NCI-H1930 (cell line): ENCODE measurements around the gene HACD1.

Source experiments
- DNase-seq, 2 experiments: peaks; one replicate each; lab custom pipeline; 2025; lab: John Stamatoyannopoulos, UW

HACD1 gene

GRCh38 chr10:17578603-17579002 lies 38.6 kb downstream of the HACD1 start:
- DNase-seq: no peak

- DNase-seq: no peak
Observed at GRCh38 chr10:17576768-17577167, 40.4 kb downstream of the HACD1 start.

- DNase-seq: no peak
Observed at GRCh38 chr10:17564911-17565310, 52.3 kb downstream of the HACD1 start.

GRCh38 chr10:17563452-17563851 lies 53.7 kb downstream of the HACD1 start:
- no peak for DNase-seq

GRCh38 chr10:17562614-17563013 lies 54.6 kb downstream of the HACD1 start:
- DNase-seq: no peak

- no peak for DNase-seq
Observed at GRCh38 chr10:17561111-17561510, 56.1 kb downstream of the HACD1 start.

- DNase-seq: no peak
Observed at GRCh38 chr10:17557459-17557858, 59.7 kb downstream of the HACD1 start.

GRCh38 chr10:17548770-17549169 lies 68.4 kb downstream of the HACD1 start:
- DNase-seq: no peak

GRCh38 chr10:17548162-17548561 lies 69.0 kb downstream of the HACD1 start:
- DNase-seq: no peak

GRCh38 chr10:17547060-17547459 lies 70.1 kb downstream of the HACD1 start:
- DNase-seq: no peak

- DNase-seq: no peak
Observed at GRCh38 chr10:17544465-17544864, 72.7 kb downstream of the HACD1 start.
